Right renal pelvis (tissue), 4 donors: ENCODE measurements around the gene TXNDC11. TPM values are rescaled to one million over a fixed set of nuclear protein-coding genes. Genes with fewer than 3 reads are reported as not detected.

Experiments used
- DNase-seq, 4 donors: peaks; one replicate each; pipeline ENCODE4 v3.0.0-alpha.2; 2013; ENCODE audit warnings: low read depth in 4 of 4, low spot score in 3 of 4, missing footprints in 1 of 4
- polyA plus RNA-seq, 4 donors: library from polyadenylated mRNA; unstranded; fragments of 120-200 nt; gene quantifications; one replicate each; pipeline ENCODE4 v1.2.1, GENCODE V29; 2013; ENCODE audit not compliant: insufficient read length in 4 of 4

TXNDC11 gene
- polyA plus RNA-seq, 4 donors, result 42.5 to 45.7 (median 44.7) TPM

DNA sequence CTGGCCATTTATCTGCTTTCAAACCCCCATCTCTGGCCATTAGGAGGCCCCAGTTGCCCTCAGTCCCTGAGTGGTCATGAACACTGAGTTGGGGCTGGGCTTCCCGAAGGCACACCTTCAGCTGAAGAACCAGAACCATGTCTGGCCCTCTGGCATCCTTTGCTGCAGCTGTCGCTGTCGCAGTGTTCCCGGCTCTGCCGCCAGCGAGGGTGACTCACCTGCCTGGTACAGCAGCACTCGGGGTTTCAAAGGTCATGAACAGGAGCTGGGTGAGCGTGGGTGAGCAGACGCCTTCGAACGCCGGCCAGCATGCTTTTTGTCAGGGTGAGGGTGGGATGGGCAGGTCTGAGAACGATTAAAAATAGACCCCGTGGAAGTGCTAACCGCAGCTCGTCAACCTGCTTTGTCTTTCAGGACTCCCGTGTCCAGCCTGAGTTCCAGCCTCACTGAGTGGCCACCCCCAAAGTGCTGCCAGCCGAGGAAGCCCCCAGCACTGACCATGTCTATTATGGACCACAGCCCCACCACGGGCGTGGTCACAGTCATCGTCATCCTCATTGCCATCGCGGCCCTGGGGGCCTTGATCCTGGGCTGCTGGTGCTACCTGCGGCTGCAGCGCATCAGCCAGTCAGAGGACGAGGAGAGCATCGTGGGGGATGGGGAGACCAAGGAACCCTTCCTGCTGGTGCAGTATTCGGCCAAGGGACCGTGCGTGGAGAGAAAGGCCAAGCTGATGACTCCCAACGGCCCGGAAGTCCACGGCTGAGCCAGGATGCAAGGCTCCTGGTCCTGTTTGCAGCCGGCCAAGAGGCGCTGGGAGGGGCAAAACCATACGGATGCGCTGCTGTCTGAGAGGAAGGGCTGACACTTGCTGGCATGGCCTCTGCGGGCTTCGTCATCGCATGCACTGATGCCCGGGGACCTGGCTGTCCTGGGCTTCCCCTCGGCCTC is 66.8 kb downstream of the TXNDC11 start:
- no peak for DNase-seq

DNA sequence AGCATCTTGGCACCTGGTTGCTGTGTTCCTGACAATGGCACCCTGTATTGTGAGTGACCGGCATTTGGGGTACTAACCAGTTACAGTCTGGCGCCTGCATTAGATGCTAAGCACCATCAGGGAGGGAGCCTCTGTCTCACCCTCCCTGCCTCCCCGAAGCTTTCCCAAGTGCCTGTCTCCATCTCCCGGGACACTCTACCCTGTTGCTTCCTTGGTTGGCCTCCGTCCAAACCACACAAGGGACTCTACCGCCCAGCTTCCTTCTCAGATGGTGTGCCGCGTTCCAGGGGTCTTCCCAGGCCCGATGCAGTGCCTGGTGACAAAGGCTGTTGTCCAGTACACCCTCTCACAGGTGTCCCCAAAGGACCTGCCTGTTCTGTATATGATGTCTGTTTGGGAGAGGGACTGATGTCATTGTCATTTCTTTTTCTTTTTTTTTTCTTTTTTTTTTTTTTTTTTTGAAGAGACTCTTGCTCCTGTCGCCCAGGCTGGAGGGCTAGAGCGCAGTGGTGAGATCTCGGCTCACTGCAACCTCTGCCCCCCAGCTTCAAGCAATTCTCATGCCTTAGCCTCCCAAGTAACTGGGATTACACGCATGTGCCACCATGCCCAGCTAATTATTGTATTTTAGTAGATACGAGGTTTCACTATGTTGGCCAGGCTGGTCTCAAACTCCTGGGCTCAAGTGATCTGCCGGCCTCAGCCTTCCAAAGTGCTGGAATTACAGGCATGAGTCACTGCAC is 67.7 kb downstream of the TXNDC11 start:
- DNase-seq, result no peak

- no peak for DNase-seq
Observed at GRCh38 chr16:11674001-11674817, 68.4 kb downstream of the TXNDC11 start.

GRCh38 chr16:11673091-11674000 is 69.3 kb downstream of the TXNDC11 start:
- DNase-seq, result no peak

- DNase-seq, result no peak
Observed at GRCh38 chr16:11672206-11673090, 70.2 kb downstream of the TXNDC11 start.

- DNase-seq, result no peak
Observed at GRCh38 chr16:11671676-11672075, 71.0 kb downstream of the TXNDC11 start.

DNA sequence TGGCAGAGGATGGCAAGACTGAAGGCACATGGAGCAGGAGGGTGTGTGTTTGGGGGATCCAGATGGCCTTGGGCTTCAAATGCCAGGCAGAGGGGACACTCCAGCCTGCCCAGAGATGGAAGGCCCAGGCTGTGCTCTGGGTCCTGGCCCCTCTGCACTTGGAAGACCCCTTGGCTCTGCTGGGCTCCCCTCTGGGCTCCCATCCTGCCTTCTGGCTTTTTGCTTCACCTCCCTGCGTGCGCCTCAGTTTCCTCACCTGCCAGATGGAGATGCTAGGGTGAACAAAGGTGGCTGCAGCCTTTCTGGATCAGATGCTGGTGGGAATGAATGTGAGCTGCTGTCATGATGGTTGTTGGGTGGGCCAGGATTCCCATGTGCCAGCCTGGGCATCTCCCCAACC is 71.4 kb downstream of the TXNDC11 start:
- DNase-seq, result no peak

- no peak for DNase-seq
Observed at GRCh38 chr16:11670171-11671131, 72.2 kb downstream of the TXNDC11 start.

- DNase-seq, result no peak
Observed at GRCh38 chr16:11669380-11670146, 73.1 kb downstream of the TXNDC11 start.

- DNase-seq, result no peak
Observed at GRCh38 chr16:11668623-11669379, 73.9 kb downstream of the TXNDC11 start.

DNA sequence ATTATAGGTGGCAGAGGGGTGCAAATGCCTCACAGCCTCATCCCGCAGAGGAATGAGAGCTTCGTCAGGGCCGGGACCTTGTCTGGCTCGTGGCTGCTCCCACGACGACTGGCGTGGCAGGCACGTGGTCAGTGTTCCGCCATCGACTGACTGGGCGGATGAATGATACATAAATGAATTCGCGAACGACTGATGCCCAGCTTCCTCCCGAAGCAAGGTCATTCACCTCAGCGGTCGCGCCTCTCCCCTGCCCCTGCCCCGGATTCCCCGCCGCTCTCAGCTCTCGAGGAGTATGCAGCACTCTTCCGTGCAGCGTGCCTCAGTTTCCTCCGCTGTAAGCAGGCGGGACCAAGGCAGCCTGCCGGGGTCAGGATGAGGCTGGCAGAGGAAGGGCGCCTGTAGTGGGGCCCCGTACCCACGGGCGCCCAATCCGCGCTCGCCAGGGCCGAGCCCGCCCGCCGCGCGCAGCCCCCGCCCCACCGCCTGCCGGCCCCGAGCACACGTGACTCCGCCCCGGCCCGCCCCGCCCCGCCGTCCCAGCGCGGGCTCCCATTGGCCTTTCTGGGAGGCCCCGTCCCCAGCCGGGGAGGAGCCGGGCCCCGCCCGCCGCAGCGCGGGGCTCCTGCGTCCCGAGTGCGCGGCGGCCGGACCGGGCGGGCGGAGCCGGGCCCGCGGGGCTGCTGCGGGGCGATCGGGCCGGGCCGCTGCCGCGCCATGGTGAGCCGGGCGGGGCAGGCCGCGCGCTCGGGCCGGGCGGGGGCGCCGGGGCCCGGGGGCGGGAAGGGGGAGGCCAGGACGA is 74.6 kb downstream of the TXNDC11 start, which contains the start of gene SNN:
SNN (plus strand) TSS at position 632 of the 799 bp plus-strand sequence. CDS start 7,605 bp downstream, outside the sequence.
- peak; percentile 71 to 78 (median 74) for DNase-seq

GRCh38 chr16:11667221-11667823 is 75.3 kb downstream of the TXNDC11 start:
- no peak for DNase-seq

DNA sequence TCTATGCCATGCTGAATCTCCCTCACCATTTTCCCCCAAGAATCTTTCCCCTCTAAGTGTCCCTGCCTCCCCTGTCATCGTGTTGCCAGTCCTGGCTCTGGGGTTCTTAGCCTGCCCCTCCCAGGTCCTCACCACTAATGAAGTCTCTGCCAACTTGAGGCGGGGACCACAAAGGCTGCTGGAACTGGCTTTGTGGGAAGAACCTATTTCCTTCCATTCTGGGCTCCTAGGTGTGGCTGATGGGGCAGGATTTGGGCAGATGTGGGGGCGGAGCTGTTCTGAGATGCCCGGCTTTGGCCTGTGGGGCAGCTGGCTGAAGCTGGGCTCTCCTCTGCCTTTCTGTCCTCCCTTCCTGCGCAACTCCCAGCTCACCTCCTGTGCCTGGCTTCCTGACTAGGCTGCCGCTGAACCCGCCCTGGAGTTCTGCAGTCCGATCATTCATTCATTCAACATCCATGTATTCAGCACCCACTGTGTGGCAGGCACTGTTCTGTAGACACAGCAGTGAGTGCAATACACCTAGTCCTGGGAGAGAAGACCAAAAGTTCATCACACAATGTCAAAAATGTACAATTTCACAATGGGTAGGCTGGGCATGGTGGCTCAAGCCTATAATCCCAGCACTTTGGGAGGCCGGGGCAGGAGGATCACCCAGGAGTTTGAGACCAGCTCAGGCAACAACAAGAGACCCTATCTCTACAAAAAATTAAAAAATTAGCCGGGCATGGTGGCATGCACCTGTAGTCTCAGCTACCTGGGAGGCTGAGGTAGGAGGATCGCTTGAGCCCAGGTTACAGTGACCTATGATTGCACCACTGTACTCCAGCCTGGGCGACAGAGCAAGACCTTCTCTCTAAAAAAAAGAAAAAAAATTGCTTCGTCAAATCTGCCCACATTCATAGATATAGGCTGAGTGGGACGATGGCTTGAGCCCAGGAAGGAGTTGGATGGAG is 76.3 kb downstream of the TXNDC11 start:
- no peak for DNase-seq

- DNase-seq, result no peak
Observed at GRCh38 chr16:11665071-11665491, 77.6 kb downstream of the TXNDC11 start.
